ENCODE measurements around the gene SLC45A3. TPM values are rescaled to one million over a fixed set of nuclear protein-coding genes. Genes with fewer than 3 reads are reported as not detected.
A peak's percentile ranks its signal among the peaks of the same experiment; 100 is the strongest.
"Not testable (repeated sequence)": the region's sequence is repeated elsewhere in the genome, so short reads cannot be mapped to it uniquely, and the experiment has no call there.

The SLC45A3 gene, protein sequence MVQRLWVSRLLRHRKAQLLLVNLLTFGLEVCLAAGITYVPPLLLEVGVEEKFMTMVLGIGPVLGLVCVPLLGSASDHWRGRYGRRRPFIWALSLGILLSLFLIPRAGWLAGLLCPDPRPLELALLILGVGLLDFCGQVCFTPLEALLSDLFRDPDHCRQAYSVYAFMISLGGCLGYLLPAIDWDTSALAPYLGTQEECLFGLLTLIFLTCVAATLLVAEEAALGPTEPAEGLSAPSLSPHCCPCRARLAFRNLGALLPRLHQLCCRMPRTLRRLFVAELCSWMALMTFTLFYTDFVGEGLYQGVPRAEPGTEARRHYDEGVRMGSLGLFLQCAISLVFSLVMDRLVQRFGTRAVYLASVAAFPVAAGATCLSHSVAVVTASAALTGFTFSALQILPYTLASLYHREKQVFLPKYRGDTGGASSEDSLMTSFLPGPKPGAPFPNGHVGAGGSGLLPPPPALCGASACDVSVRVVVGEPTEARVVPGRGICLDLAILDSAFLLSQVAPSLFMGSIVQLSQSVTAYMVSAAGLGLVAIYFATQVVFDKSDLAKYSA
- total RNA-seq, result 8.4 and 8.6 TPM in 2 replicates
- long read RNA-seq, result 0 reads

DNA sequence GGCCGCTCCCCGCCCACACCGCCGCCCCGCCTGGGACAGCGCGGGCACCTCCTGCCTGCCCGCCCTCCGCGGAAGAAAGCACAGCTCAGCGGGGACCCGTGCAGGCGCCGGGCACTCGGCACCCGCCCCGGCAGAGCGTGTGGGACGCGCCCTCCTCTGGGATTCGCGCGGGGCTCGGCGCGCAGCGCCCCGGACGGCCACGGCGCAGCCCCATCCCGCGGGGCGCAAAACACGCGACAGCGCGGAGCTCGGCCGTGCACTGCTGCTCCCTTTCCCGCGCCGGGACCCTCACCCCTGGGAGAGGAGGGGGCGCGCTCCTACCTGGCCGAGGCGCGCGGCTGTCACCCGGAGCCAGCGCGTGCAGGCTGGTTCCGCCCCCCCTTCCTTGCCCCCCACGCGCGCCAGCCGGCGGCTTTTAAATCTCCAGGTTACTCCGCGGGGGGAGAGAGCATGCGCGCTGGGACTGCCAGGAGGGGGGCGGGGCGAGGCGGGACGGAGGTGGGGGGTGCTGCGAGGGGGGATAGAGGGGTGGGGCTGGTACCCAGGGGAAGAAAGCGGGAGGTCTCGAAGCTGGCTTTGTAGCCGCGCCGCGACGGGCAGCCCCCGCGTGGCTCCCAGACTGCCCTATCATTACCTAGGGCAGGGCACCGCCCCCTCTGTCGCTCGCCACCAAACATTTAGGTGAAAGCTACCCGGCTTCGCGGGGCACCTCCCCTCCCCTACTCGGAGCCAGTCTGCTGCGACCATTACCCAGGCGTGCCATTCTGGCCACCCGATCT, at the start of gene SLC45A3:
Gene SLC45A3 (minus strand): TSS at position 437 of the 779 bp plus-strand sequence. CDS start 15,853 bp downstream, outside the sequence.
- Mint-ChIP-seq H3K27ac (peak within 1 kb of the TSS; percentile 78), H3K9me3 (ENCODE audit: low read depth) (no peaks in the 10 kb centered on the region), H3K4me1 (ENCODE audit: low read depth) (peaks cover 30% of the 10 kb centered on the region), H3K27me3 (peaks cover 12% of the 10 kb centered on the region), H3K36me3 (ENCODE audit: insufficient read depth) (no peaks in the 10 kb centered on the region), H3K4me3 (ENCODE audit: low read depth) (peak within 1 kb of the TSS; percentile 79)
- DNase-seq (ENCODE audit: low spot score, unreplicated experiment), result peak; percentile 34
- TF ChIP-seq, protein P1, sequence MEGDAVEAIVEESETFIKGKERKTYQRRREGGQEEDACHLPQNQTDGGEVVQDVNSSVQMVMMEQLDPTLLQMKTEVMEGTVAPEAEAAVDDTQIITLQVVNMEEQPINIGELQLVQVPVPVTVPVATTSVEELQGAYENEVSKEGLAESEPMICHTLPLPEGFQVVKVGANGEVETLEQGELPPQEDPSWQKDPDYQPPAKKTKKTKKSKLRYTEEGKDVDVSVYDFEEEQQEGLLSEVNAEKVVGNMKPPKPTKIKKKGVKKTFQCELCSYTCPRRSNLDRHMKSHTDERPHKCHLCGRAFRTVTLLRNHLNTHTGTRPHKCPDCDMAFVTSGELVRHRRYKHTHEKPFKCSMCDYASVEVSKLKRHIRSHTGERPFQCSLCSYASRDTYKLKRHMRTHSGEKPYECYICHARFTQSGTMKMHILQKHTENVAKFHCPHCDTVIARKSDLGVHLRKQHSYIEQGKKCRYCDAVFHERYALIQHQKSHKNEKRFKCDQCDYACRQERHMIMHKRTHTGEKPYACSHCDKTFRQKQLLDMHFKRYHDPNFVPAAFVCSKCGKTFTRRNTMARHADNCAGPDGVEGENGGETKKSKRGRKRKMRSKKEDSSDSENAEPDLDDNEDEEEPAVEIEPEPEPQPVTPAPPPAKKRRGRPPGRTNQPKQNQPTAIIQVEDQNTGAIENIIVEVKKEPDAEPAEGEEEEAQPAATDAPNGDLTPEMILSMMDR (IDR thresholded peaks at IDR 0.05; ENCODE audit: unreplicated experiment), result no peak

DNA sequence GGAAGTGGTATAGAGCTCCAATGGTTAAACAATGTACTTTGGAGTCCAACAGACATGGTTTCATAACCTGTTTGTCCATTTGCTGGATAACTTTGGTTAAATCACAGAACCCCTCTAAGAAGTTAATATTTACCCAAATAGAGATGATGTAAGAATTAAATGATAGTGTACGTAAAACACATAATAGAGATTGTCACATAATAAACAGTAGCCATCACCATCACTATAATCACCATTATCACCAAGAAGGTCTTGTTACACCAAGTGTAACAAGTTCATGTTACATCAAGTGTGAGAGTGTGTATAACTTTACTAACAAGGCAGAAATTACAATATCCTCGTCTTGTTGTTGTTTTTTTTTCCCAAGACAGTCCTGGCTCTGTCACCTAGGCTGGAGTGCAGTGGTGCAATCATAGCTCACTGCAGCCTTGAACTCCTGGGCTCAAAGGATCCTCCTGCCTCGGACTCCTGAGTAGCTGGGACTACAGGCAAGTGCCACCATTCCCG, 46.4 kb upstream of the SLC45A3 start:
- TF ChIP-seq, protein P1 (IDR thresholded peaks at IDR 0.05; ENCODE audit: unreplicated experiment), result no peak
- no peak for DNase-seq (ENCODE audit: low spot score, unreplicated experiment)
- Mint-ChIP-seq H3K4me1 (ENCODE audit: low read depth) (no peaks in the 10 kb centered on the region), H3K27ac (peak overlapping the region; percentile 13), H3K9me3 (ENCODE audit: low read depth) (no peaks in the 10 kb centered on the region), H3K4me3 (ENCODE audit: low read depth) (no peak overlapping the region), H3K36me3 (ENCODE audit: insufficient read depth) (peaks cover 18% of the 10 kb centered on the region), H3K27me3 (no peaks in the 10 kb centered on the region)

DNA sequence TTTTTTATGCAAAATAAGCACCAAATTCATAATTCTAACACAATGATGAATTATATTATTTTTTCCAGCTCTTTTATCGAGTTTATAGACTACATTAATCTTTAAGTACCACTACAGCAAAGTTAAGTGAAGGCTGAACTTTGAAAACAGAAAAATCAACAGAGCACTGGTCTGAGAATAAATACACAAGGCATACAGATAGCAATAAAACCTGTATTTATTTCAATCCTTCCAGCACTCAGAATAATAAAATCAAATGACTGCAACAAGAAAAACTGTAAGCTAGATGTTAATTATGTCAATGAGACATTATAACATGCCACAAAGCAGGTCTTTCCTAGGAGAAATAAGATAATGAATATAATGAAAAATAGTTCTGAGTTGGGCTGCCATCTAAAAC, 45.2 kb upstream of the SLC45A3 start:
- DNase-seq (ENCODE audit: low spot score, unreplicated experiment), result no peak
- Mint-ChIP-seq H3K9me3 (ENCODE audit: low read depth) (no peaks in the 10 kb centered on the region), H3K4me1 (ENCODE audit: low read depth) (no peaks in the 10 kb centered on the region), H3K27ac (peak overlapping the region; percentile 37), H3K36me3 (ENCODE audit: insufficient read depth) (peaks cover 19% of the 10 kb centered on the region), H3K27me3 (no peaks in the 10 kb centered on the region), H3K4me3 (ENCODE audit: low read depth) (no peak overlapping the region)
- TF ChIP-seq, protein P1 (IDR thresholded peaks at IDR 0.05; ENCODE audit: unreplicated experiment), result no peak

DNA sequence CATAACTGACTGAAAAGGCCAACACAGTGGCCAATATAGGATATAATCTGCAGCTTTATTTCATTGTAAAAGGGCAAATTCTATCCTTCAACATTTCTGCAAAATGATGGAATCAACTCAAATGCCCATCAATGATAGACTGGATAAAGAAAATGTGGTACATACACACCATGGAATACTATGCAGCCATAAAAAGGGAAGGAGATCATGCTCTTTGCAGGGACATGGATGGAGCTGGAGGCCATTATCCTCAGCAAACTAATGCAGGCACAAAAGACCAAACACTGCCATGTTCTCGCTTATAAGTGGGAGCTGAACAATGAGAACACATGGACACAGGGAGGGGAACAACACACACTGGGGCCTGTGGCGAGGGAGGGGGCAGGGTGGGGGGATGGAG, 40.4 kb upstream of the SLC45A3 start:
- Mint-ChIP-seq H3K36me3 (ENCODE audit: insufficient read depth) (peaks cover 38% of the 10 kb centered on the region), H3K4me1 (ENCODE audit: low read depth) (peaks cover 24% of the 10 kb centered on the region)
- DNase-seq (ENCODE audit: low spot score, unreplicated experiment); H3K27me3 Mint-ChIP-seq; H3K4me3 Mint-ChIP-seq (ENCODE audit: low read depth); H3K27ac Mint-ChIP-seq; H3K9me3 Mint-ChIP-seq (ENCODE audit: low read depth): not testable (repeated sequence)

DNA sequence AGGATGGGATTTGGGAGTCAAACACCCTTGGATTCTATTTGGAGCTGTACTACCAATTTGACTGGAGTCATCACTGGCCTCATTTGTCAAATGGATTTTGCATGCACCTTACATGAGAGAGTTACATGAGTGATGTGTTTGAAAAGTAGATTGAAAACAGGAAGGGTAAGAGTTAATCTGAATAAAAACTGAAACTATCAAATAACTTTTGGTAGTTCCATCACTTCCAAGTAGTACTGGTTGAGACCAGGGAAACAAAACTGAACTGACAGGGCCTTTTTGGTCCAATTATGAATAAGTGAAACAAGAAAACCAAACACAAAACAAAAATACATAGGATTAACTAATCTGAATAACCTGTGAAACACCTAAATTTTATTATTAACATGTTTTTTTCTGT, 39.5 kb upstream of the SLC45A3 start:
- Mint-ChIP-seq H3K27me3 (no peaks in the 10 kb centered on the region), H3K27ac (no peak overlapping the region), H3K9me3 (ENCODE audit: low read depth) (no peaks in the 10 kb centered on the region), H3K4me3 (ENCODE audit: low read depth) (no peak overlapping the region), H3K4me1 (ENCODE audit: low read depth) (peaks cover 34% of the 10 kb centered on the region), H3K36me3 (ENCODE audit: insufficient read depth) (peaks cover 45% of the 10 kb centered on the region)
- DNase-seq (ENCODE audit: low spot score, unreplicated experiment), result no peak
- TF ChIP-seq, protein P1 (IDR thresholded peaks at IDR 0.05; ENCODE audit: unreplicated experiment), result no peak

All from progenitor cell of endocrine pancreas (in vitro differentiated cells).